Measurements from ENCODE around the gene TRHDE.

GRCh38 chr12:72268386-72268785 lies 3.8 kb upstream of the TRHDE start:
- no peak for TF ChIP-seq HEYL (CRISPR knock-in tag; IDR thresholded peaks at IDR 0.05)
- TF ChIP-seq POLR2AphosphoS2 (conservative IDR thresholded peaks at IDR 0.05; ENCODE audit: low read length) = no peak
- no peak for TF ChIP-seq JUN (IDR thresholded peaks at IDR 0.05)
- TF ChIP-seq CTCF (IDR thresholded peaks at IDR 0.05) = no peak
- TF ChIP-seq RNF2 (IDR thresholded peaks at IDR 0.05; ENCODE audit: borderline replicate concordance, low read depth) = no peak
- TF ChIP-seq KDM5A (IDR thresholded peaks at IDR 0.05) = no peak
- no peak for TF ChIP-seq CEBPB (IDR thresholded peaks at IDR 0.05)
- no peak for TF ChIP-seq HMGXB4 (CRISPR knock-in tag; IDR thresholded peaks at IDR 0.05; ENCODE audit: borderline replicate concordance)
- TF ChIP-seq RCOR1 (IDR thresholded peaks at IDR 0.05; ENCODE audit: low read depth, low read length) = no peak
- no peak for TF ChIP-seq POLR2A (IDR thresholded peaks at IDR 0.05; ENCODE audit: low read length)

Data from A549 (cell line).